Heart right ventricle (tissue), 16 donors: ENCODE results near the gene SUSD4. TPM values are rescaled to one million over a fixed set of nuclear protein-coding genes. Genes with fewer than 3 reads are reported as not detected.

Experiments used
- ATAC-seq, 8 donors: fragments of 200-7000 bp; cut with Tn5 transposase; one replicate each; pipeline ENCODE4 v1.9.1; 2020; ENCODE audit warnings: mild to moderate bottlenecking in 8 of 8, moderate library complexity in 8 of 8, moderate number of reproducible peaks in 1 of 8
- DNase-seq, 2 donors: peaks; one replicate each; pipeline ENCODE4 v3.0.0-alpha.2; 2020
- H3K27ac ChIP-seq, 10 donors: fragments of 200-600 bp; sonication (generic) in 2 of 10; one replicate each; pipeline versions ENCODE4 v1.5.0 to v1.8.0; 2020 to 2022; ENCODE audit warnings: mild to moderate bottlenecking in 3 of 10
- H3K27me3 ChIP-seq, 7 donors: fragments of 200-600 bp; one replicate each; pipeline ENCODE4 v1.8.0; 2021 to 2022; ENCODE audit warnings: mild to moderate bottlenecking in 2 of 7
- H3K36me3 ChIP-seq, 9 donors: fragments of 200-600 bp; sonication (generic) in 1 of 9; one replicate each; pipeline versions ENCODE4 v1.5.0 to v1.8.0; 2020 to 2022; ENCODE audit warnings: mild to moderate bottlenecking in 2 of 9
- H3K4me1 ChIP-seq, 9 donors: fragments of 200-600 bp; sonication (generic) in 1 of 9; one replicate each; pipeline versions ENCODE4 v1.5.0 to v1.8.0; 2020 to 2022; ENCODE audit warnings: mild to moderate bottlenecking in 4 of 9
- H3K4me3 ChIP-seq, 10 donors: fragments of 200-600 bp; sonication (generic) in 2 of 10; one replicate each; pipeline versions ENCODE4 v1.5.0 to v1.8.0; 2020 to 2022; ENCODE audit warnings: mild to moderate bottlenecking in 7 of 10, moderate library complexity in 2 of 10
- H3K9me3 ChIP-seq, 11 donors: fragments of 200-600 bp in 10 of 11; sonication (generic) in 2 of 11; one replicate each; pipeline versions ENCODE4 v1.5.0 to v1.8.0; 2013 to 2022; ENCODE audit warnings: mild to moderate bottlenecking in 2 of 11, control low read depth in 1 of 11, moderate library complexity in 1 of 11
- WGBS, 2 donors: extraction: QIAGEN DNeasy Blood & Tissue Kit; methylation state at CpG; one replicate each; pipeline ENCODE4 v1.1.7; 2013; ENCODE audit warnings: inconsistent platforms in 1 of 2; 5-methylcytosine and 5-hydroxymethylcytosine counted together
- intact Hi-C, 10 donors: fragments of 100-400 bp; cut with DNase I; formaldehyde crosslinking; loops; one replicate each; pipeline versions ENCODE4 v1.11.1 to v1.14.2; 2022
- polyA plus RNA-seq, 2 donors: library from polyadenylated mRNA; stranded (reverse); fragments of 200-250 nt; gene quantifications; one replicate each; pipeline ENCODE4 v1.2.3, GENCODE V29; 2013
- total RNA-seq, 10 donors: library from RNA; stranded (reverse); fragmentation: NEBNext Ultra II Directional in 3 of 10; extraction: Animal tissue kit (Norgen Biotek cat#: 25700) in 3 of 10; gene quantifications; one replicate each; pipeline versions ENCODE4 v1.2.1 to v1.2.4, GENCODE V29; 2021 to 2023
- TF ChIP-seq, protein P1 (sequence below), 9 donors: fragments of 200-600 bp; sonication (generic) in 2 of 9; IDR thresholded peaks; one replicate each; pipeline versions ENCODE4 v1.5.0 to v1.8.0; 2021 to 2022; ENCODE audit warnings: antibody characterized with exemption in 9 of 9, mild to moderate bottlenecking in 5 of 9, moderate library complexity in 1 of 9
- donor health status: Arrhythmogenic right ventricular cardiomyopathy.
- donor health status: ischemic (EF 13 %, LVEDD 7.1; RV severe dilation, severe dysfunction).
- donor health status: healthy with polysubstance abuse.
- donor health status: DM: no; HTN: yes; CAD: no.
- donor health status: DM: no; HTN: no; CAD: no.
- donor health status: ischemic (EF 25% LVEDD 6.9; RV normal size, moderate dysfunction).
- donor health status: ischemic (EF 25% LVEDD 5.7; RV mildly dilated, moderate dysfunction).
- donor health status: healthy.
- donor health status: DM: yes; HTN: yes; CAD: no.
- donor health status: Ischemic cardiomyopathy.
- donor health status: ischemic (EF 35%, LVEDD 5.7; RV mildly dilated, moderate dysfunction).
- donor health status: nonischemic (EF 11% LVEDD 7.7; RV severe dilation, severe dysfunction).
- donor health status: DM: yes; HTN: yes; CAD: no.
- donor health status: PGD.
- donor health status: ischemic (EF 29% LVEDD 5.4; RV normal size, mild dysfunction).
- donor health status: nonischemic (EF 23%, LVEDD 6.1; RV moderate dilation, normal function).

SUSD4 gene
- total and polyA plus RNA-seq, 12 donors, result 0.99 to 36.5 (median 6.2) TPM

DNA sequence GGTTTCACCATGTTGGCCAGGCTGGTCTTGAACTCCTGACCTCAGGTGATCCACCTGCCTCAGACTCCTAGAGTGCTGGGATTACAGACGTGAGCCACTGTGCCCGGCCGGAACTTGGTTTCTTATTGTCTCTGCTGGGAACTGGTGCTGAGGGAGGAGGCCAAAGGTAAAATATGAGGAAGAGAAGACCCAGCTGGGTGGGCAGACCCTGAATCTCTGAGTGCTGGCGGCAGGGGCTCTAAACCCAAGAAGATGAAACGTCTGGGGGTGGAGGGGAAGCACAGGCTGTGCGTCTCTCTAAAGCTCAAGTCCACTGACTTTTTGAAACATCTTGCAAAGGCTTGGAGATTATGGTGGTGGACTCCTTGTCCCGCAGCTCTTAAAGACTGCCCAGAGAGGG is 138.9 kb downstream of the SUSD4 start:
- H3K27me3 ChIP-seq, result no peaks in the 10 kb centered on the region
- H3K4me1 ChIP-seq, result no peaks in the 10 kb centered on the region
- no peak overlapping the region for H3K27ac ChIP-seq
- intact Hi-C loops, result no loop called here
- TF ChIP-seq, protein P1, sequence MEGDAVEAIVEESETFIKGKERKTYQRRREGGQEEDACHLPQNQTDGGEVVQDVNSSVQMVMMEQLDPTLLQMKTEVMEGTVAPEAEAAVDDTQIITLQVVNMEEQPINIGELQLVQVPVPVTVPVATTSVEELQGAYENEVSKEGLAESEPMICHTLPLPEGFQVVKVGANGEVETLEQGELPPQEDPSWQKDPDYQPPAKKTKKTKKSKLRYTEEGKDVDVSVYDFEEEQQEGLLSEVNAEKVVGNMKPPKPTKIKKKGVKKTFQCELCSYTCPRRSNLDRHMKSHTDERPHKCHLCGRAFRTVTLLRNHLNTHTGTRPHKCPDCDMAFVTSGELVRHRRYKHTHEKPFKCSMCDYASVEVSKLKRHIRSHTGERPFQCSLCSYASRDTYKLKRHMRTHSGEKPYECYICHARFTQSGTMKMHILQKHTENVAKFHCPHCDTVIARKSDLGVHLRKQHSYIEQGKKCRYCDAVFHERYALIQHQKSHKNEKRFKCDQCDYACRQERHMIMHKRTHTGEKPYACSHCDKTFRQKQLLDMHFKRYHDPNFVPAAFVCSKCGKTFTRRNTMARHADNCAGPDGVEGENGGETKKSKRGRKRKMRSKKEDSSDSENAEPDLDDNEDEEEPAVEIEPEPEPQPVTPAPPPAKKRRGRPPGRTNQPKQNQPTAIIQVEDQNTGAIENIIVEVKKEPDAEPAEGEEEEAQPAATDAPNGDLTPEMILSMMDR (IDR thresholded peaks at IDR 0.05), result no peak
- no peaks in the 10 kb centered on the region for H3K9me3 ChIP-seq
- no peaks in the 10 kb centered on the region for H3K36me3 ChIP-seq
- DNase-seq, result no peak
- WGBS, 2 donors, result 90 to 94% methylated on average over 7 of the region's 7 CpGs
- H3K4me3 ChIP-seq, result no peak overlapping the region
- no peak for ATAC-seq

DNA sequence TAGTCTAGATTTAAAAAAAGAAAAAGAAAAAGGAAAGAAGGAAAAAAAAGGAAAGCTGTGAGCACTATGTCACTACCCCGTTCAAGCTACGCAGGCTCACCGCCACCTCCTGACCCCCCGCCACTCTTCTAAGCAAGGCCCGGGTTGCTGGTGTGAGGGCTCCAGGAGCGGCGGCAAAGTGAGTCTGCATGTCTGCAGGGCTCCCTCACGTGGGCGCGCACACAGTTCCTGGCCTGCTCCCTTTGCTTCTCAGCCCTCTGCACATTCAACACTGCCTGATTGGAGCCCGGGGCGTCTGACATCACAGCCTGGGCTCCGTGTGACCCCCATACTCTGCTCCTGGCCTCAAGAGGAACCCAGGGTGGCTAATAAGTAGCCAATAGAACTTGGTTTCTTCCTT is 139.5 kb downstream of the SUSD4 start:
- no peak overlapping the region for H3K27ac ChIP-seq
- TF ChIP-seq, protein P1 (IDR thresholded peaks at IDR 0.05), result no peak
- peaks cover 0 to 4% (median 0%) of the 10 kb centered on the region in 11 donors for H3K9me3 ChIP-seq
- H3K27me3 ChIP-seq, result no peaks in the 10 kb centered on the region
- H3K4me1 ChIP-seq, result no peaks in the 10 kb centered on the region
- no peak overlapping the region for H3K4me3 ChIP-seq
- H3K36me3 ChIP-seq, result no peaks in the 10 kb centered on the region
- intact Hi-C loops, result no loop called here
- ATAC-seq (peak in 1 of 8 donors; percentile 12), DNase-seq (no peak)
- 81 to 86% methylated on average over 13 of the region's 13 CpGs for WGBS, 2 donors

DNA sequence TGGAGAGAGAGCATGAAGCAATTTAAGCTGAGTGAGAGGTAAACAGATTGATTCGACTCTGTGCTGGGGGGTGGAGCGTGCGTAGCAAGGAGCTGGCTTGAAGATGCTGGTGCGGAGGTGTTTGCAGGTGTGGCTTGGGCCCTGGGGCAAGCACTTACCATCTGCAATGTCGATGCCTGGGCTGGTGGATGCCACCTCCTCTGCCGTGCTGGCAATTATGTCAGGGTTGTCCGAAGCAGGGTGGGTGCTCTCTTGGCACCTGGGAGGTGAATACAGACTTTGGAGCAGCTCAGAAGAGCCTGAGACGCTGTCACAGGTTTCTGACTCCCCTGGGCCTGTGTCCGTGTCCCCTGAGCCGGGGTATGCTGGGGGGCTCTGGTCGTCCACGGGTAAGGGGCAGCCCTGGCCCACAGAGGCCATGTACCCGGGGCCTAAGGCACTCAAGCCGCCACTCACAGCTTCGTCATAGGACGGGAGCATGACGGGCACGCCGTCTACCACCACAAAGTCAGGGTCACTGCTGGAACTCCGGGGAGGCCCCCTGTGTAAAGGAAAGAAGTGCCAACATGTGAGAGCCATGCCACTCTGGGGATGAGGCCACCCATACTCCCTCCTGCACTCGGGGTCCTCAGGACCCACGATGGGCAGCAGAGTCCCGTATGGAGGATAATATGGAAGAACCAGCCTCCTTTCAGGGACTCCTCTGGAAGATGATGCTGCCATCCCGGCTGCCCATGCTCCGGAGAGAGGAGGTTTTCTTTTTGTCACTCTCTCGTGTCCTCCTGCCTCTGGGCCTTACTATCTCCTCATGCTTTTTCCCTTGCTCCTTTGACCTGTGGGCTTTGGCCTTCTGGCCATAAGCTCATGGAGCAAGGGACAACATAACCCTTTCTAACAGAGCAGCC is 140.6 kb downstream of the SUSD4 start:
- 92 to 95% methylated on average over 26 of the region's 26 CpGs for WGBS, 2 donors
- Histone ChIP-seq H3K9me3 (peaks cover 0 to 15% (median 5%) of the 10 kb centered on the region in 11 donors), H3K4me3 (no peak overlapping the region), H3K4me1 (no peaks in the 10 kb centered on the region), H3K27ac (no peak overlapping the region), H3K27me3 (no peaks in the 10 kb centered on the region), H3K36me3 (no peaks in the 10 kb centered on the region)
- TF ChIP-seq, protein P1 (IDR thresholded peaks at IDR 0.05), result no peak
- no peak for ATAC-seq
- DNase-seq, result no peak
- intact Hi-C loops, result no loop called here

DNA sequence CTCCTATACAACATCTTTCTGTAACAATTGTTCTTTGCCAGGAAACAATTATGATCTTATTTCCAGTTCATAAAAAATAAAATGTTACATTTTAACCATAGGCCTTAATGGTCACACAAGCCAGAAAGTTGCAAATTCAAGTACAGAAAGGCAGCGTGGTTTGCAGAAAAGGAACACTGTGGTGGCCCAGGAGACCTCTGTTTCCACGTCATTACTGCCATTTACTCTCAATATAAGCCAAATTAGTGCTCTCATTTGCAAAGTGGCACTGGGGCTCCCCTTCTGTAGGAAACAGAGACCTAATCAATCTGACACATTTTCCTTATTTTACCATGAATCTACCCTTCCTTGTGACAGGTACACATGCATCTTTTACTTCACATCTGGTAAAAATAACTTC is 141.6 kb downstream of the SUSD4 start:
- no peaks in the 10 kb centered on the region for H3K36me3 ChIP-seq
- ATAC-seq, result no peak
- intact Hi-C loops, result no loop called here
- H3K4me3 ChIP-seq, result no peak overlapping the region
- no peak for DNase-seq
- peaks cover 0 to 18% (median 5%) of the 10 kb centered on the region in 11 donors for H3K9me3 ChIP-seq
- H3K27ac ChIP-seq, result no peak overlapping the region
- TF ChIP-seq, protein P1 (IDR thresholded peaks at IDR 0.05), result no peak
- no peaks in the 10 kb centered on the region for H3K27me3 ChIP-seq
- no peaks in the 10 kb centered on the region for H3K4me1 ChIP-seq
- WGBS, 2 donors, result 74 to 79% methylated on average over 2 of the region's 2 CpGs
